ENCODE measurements around the gene FAM120B. TPM values are rescaled to one million over a fixed set of nuclear protein-coding genes. Genes with fewer than 3 reads are reported as not detected.

Gene FAM120B
- total RNA-seq, 1 donor from 2014 or later: 33.7 TPM

GRCh38 chr6:170438402-170438753 lies 131.8 kb downstream of the FAM120B start:
- peak overlapping the region; percentile 71 for H3K4me3 Mint-ChIP-seq
- peaks cover 39% of the 10 kb centered on the region for H3K4me1 Mint-ChIP-seq
- H3K27me3 Mint-ChIP-seq (ENCODE audit: low read depth): no peaks in the 10 kb centered on the region
- DNase-seq (ENCODE audit: low read depth, low spot score): peak; percentile 67
- TF ChIP-seq, protein P1, sequence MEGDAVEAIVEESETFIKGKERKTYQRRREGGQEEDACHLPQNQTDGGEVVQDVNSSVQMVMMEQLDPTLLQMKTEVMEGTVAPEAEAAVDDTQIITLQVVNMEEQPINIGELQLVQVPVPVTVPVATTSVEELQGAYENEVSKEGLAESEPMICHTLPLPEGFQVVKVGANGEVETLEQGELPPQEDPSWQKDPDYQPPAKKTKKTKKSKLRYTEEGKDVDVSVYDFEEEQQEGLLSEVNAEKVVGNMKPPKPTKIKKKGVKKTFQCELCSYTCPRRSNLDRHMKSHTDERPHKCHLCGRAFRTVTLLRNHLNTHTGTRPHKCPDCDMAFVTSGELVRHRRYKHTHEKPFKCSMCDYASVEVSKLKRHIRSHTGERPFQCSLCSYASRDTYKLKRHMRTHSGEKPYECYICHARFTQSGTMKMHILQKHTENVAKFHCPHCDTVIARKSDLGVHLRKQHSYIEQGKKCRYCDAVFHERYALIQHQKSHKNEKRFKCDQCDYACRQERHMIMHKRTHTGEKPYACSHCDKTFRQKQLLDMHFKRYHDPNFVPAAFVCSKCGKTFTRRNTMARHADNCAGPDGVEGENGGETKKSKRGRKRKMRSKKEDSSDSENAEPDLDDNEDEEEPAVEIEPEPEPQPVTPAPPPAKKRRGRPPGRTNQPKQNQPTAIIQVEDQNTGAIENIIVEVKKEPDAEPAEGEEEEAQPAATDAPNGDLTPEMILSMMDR (conservative IDR thresholded peaks at IDR 0.05): no peak
- peak overlapping the region; percentile 89 for H3K27ac Mint-ChIP-seq (ENCODE audit: unreplicated experiment)
- H3K9me3 Mint-ChIP-seq: peaks cover 4% of the 10 kb centered on the region
- peaks cover 4% of the 10 kb centered on the region for H3K36me3 Mint-ChIP-seq (ENCODE audit: low read depth)

GRCh38 chr6:170438861-170439260 lies 132.3 kb downstream of the FAM120B start:
- Mint-ChIP-seq H3K27ac (ENCODE audit: unreplicated experiment) (peak overlapping the region; percentile 43), H3K27me3 (ENCODE audit: low read depth) (no peaks in the 10 kb centered on the region), H3K9me3 (peaks cover 4% of the 10 kb centered on the region), H3K4me1 (peaks cover 39% of the 10 kb centered on the region), H3K36me3 (ENCODE audit: low read depth) (peaks cover 4% of the 10 kb centered on the region), H3K4me3 (no peak overlapping the region)
- no peak for DNase-seq (ENCODE audit: low read depth, low spot score)
- TF ChIP-seq, protein P1 (conservative IDR thresholded peaks at IDR 0.05): no peak

DNA sequence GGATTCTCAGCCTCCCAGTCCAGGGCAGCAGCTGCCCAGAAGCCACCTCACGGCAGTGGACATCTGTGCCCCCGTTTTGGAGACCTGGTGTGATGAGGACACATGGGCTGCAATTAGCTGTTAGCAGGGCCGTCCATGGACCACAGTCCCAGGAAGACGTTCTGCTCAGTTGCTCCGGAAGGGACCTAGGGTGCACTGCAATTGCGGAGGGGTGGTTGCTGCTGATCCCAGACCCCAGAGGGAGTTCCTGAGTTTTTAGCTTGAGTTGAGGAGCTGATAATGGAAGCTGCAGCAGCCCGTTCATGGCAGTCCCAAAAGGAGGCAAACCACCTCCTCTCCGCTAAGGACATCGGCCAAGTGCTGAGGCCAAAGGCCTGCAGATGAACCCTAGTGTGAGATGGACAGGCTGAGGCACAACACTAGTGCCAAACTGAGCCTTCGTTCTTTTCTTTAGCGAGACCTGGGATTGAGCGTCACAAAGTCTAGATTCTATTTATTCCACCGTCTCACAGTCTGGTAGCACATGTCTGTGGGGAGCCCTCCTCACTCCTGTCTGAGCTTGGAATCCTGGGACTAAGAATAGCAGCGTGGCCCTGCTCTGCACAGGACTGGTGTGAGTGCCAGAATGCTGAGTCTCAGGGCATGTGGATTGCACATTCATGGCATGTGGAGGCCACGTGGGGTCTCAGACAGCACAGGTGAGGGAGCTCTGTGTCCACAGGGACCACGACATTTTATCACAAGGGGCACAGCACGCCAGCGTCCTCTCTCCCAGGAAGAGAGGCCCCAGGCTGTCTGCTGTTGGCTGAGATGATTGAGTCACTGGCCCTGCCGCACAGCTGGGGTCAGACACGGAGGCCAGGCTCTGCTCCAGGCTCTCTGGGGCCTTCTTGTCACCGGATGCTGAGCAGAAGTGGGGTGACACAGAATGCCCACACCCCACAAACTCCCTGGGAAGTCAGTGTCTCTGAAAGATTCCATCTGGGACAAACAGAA lies 133.1 kb downstream of the FAM120B start:
- Mint-ChIP-seq H3K27ac (ENCODE audit: unreplicated experiment) (peak overlapping the region; percentile 47), H3K4me3 (peak overlapping the region; percentile 13), H3K4me1 (peaks cover 39% of the 10 kb centered on the region)

DNA sequence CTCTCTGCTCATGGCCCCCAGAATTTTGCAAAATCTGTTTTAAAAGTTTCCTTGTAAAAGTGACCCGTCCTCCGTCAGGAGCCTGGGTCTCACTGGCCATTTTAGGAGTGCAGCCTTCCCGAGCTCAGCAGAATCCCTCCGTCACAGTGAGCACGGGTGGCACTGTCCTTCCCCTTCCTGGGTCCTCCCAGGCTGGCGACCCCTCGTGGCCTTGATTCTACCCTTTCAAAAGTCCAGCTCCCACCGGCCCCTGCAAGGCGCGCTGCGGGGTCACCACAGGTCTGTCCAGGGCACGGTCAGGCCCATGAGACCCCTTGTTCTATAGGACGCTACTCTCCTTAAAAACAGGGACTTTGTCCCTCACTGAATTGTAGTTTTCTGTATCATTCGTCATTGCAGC lies 133.9 kb downstream of the FAM120B start:
- Mint-ChIP-seq H3K4me3 (peak overlapping the region; percentile 62), H3K27me3 (ENCODE audit: low read depth) (no peaks in the 10 kb centered on the region), H3K36me3 (ENCODE audit: low read depth) (peaks cover 4% of the 10 kb centered on the region), H3K9me3 (peaks cover 4% of the 10 kb centered on the region), H3K4me1 (peaks cover 39% of the 10 kb centered on the region), H3K27ac (ENCODE audit: unreplicated experiment) (peak overlapping the region; percentile 57)
- TF ChIP-seq, protein P1 (conservative IDR thresholded peaks at IDR 0.05): no peak
- peak; percentile 30 for DNase-seq (ENCODE audit: low read depth, low spot score)

More for the DNA sequence above, 133.1 kb downstream of the FAM120B start:
- peaks cover 4% of the 10 kb centered on the region for H3K36me3 Mint-ChIP-seq (ENCODE audit: low read depth)
- no peaks in the 10 kb centered on the region for H3K27me3 Mint-ChIP-seq (ENCODE audit: low read depth)
- DNase-seq (ENCODE audit: low read depth, low spot score): no peak
- TF ChIP-seq, protein P1 (conservative IDR thresholded peaks at IDR 0.05): no peak
- peaks cover 4% of the 10 kb centered on the region for H3K9me3 Mint-ChIP-seq

DNA sequence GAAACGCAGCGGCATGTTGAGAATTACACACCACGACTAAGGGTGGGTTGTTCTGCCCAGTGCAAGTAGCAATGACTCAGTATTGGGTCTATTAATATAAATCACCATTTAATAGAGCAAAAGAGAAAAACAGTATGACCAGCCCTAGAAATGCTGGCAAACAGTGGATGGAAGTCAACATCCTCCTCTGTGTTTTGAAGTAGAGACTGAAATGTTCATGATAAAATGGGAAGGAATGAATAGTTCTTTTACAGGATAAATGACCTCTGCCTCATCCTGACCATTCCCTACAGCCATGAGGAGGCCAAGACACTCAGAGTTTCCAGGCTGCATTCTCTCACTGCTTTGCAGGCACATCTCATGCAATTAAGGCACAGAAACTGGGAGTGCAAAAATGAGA lies 134.8 kb downstream of the FAM120B start:
- TF ChIP-seq, protein P1 (conservative IDR thresholded peaks at IDR 0.05): no peak
- no peaks in the 10 kb centered on the region for H3K27me3 Mint-ChIP-seq (ENCODE audit: low read depth)

More for the DNA sequence above, 134.8 kb downstream of the FAM120B start:
- Mint-ChIP-seq H3K36me3 (ENCODE audit: low read depth) (peaks cover 3% of the 10 kb centered on the region), H3K27ac (ENCODE audit: unreplicated experiment) (no peak overlapping the region), H3K9me3 (peaks cover 2% of the 10 kb centered on the region), H3K4me3 (no peak overlapping the region), H3K4me1 (peaks cover 39% of the 10 kb centered on the region)
- no peak for DNase-seq (ENCODE audit: low read depth, low spot score)

Data from neural crest cell (in vitro differentiated cells).